ENCODE data around the gene TTC9C.

DNA sequence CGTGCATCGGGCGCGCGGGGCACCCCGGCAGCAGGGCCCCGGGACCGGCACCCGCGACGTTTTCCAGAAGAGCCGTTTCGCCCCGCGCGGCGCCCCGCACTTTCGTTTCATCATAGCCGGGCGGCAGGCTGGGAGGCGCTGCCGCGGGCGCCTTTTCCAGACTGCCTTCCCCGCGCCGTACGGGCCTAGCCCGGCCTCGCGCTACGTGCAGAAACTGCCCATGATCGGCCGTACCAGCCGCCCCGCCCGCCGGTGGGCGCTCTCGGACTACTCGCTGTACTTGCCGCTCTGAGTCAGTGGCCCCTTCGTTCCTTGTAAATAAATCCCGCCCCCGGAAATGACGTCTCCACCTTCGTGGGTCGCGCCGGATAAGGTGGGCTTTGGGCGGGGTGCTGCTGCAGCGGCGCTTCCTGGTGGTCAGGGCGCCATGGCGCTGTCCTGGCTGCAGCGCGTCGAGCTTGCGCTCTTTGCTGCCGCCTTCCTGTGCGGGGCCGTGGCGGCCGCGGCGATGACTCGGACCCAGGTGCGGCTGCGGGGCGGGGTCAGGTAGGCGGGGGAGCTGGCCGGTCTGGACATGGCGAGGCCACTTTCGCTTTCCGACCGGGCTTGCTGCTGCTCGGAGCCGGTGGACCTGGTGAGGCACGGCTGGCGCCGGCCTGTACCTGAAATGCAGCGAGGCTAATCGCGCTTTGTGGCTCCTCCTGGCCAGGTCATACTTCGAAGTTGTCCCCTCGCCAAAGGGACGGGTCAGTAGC, 58.9 kb downstream of the TTC9C start, which contains the start of gene TMEM179B:
- TF ChIP-seq, protein P1, sequence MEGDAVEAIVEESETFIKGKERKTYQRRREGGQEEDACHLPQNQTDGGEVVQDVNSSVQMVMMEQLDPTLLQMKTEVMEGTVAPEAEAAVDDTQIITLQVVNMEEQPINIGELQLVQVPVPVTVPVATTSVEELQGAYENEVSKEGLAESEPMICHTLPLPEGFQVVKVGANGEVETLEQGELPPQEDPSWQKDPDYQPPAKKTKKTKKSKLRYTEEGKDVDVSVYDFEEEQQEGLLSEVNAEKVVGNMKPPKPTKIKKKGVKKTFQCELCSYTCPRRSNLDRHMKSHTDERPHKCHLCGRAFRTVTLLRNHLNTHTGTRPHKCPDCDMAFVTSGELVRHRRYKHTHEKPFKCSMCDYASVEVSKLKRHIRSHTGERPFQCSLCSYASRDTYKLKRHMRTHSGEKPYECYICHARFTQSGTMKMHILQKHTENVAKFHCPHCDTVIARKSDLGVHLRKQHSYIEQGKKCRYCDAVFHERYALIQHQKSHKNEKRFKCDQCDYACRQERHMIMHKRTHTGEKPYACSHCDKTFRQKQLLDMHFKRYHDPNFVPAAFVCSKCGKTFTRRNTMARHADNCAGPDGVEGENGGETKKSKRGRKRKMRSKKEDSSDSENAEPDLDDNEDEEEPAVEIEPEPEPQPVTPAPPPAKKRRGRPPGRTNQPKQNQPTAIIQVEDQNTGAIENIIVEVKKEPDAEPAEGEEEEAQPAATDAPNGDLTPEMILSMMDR (optimal IDR thresholded peaks at IDR 0.05 in 1 of 3, IDR thresholded peaks at IDR 0.05 in 1 of 3, conservative IDR thresholded peaks at IDR 0.05 in 1 of 3; ENCODE audit: extremely low read depth in 1 of 3, insufficient read depth in 2 of 3, low read length in 3 of 3), result peak; percentile 47 to 80 (median 71)
- TF ChIP-seq EZH2 (IDR thresholded peaks at IDR 0.05; ENCODE audit: low read length), result no peak

Data from keratinocyte (primary cell).